ENCODE measurements around the gene TUBA1C. TPM values are rescaled to one million over a fixed set of nuclear protein-coding genes. Genes with fewer than 3 reads are reported as not detected.

Gene TUBA1C
- total and polyA plus RNA-seq, 2 of the 8 experiments (the other 6 are each of a cell fraction or from before 2014, with no cell fraction given), result 504 to 3,101 TPM

DNA sequence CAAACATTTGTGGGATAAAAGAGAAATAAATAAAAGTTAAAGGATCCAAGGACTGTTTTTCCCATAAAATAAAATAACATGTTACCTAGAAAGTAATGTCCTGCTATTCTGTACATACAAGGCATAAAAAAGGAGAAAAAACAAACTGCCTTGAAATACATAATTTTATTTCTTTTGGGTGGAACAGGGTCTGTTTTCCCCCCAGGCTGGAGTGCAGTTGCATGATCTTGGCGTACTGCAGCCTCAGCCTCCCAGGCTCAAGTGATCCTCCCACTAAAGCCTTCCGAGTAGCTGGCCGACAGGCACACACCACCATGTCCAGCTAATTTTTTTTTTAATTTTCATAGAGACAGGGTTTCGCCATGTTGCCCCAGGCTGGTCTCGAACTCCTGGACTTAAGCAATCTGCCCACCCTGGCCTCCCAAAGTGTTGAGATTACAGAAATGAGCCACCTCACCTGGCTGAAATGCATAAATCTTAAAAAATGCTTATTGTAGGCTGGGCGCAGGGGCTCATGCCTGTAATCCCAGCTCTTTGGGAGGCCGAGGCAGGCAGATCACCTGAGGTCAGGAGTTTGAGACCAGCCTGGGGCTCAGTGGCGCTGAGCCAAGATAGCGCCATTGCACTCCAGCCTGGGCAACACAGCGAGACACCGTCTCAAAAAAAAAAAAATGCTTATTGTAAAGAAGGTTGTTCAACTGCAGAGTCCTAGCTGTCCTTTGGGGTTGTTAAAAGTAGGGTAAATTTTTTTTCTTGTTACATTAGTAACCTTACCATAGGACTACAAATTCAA lies 4.1 kb upstream of the TUBA1C start:
- Histone ChIP-seq H3K4ac (replicated peaks; ENCODE audit: insufficient read length, low read depth, low read length) (no peak overlapping the region), H3K14ac (ENCODE audit: insufficient read length) (no peak overlapping the region), H2BK120ac (replicated peaks; ENCODE audit: low read depth, low read length) (no peak overlapping the region), H3K56ac (replicated peaks; ENCODE audit: insufficient read length, low read depth, low read length) (no peak overlapping the region), H4K91ac (replicated peaks; ENCODE audit: insufficient read length, low read length) (no peak overlapping the region), H3K27me3 (replicated peaks in 1 of 4; ENCODE audit: control insufficient read depth in 3 of 4, extremely low read depth in 1 of 4, insufficient read depth in 3 of 4, low read length in 3 of 4) (no peaks in the 10 kb centered on the region), H2BK5ac (ENCODE audit: low read depth, low read length) (no peak overlapping the region), H2AFZ (ENCODE audit: low read length) (no peak overlapping the region), H3K4me1 (replicated peaks in 1 of 4; ENCODE audit: control insufficient read depth in 3 of 4, insufficient read depth in 4 of 4, low read length in 3 of 4) (no peaks in the 10 kb centered on the region), H2AK5ac (ENCODE audit: low read depth, low read length) (no peak overlapping the region), H3K9me3 (ENCODE audit: insufficient read depth in 2 of 2, low read depth in 1 of 2, low read length in 1 of 2) (no peaks in the 10 kb centered on the region), H3K27ac (ENCODE audit: low read depth, low read length) (no peak overlapping the region), H3K79me2 (ENCODE audit: control insufficient read depth in 1 of 2, insufficient read depth in 2 of 2, low read length in 2 of 2) (peaks cover 0 to 6% of the 10 kb centered on the region in 2 experiments; a peak in 2 of 4 replicates), H2BK12ac (ENCODE audit: low read depth, low read length) (no peak overlapping the region), H4K20me1 (replicated peaks in 1 of 2; ENCODE audit: control insufficient read depth in 1 of 2, insufficient read depth in 2 of 2, low read length in 2 of 2) (no peaks in the 10 kb centered on the region), H4K5ac (ENCODE audit: insufficient read length, low read depth, low read length) (no peak overlapping the region), H3K9ac (replicated peaks in 1 of 4; ENCODE audit: extremely low read depth in 1 of 4, low read depth in 3 of 4, low read length in 3 of 4) (no peak overlapping the region), H3K18ac (ENCODE audit: extremely low read depth, low read length) (no peak overlapping the region), H3K4me2 (ENCODE audit: insufficient read depth in 1 of 2, low read depth in 2 of 2, low read length in 2 of 2) (no peak overlapping the region), H3K79me1 (ENCODE audit: low read depth, low read length) (0 out of 2 replicates have a peak, but pooled peaks cover 2% of the 10 kb centered on the region), H3K23ac (ENCODE audit: insufficient read length) (no peak overlapping the region), H2BK20ac (ENCODE audit: low read length) (no peak overlapping the region), H2BK15ac (ENCODE audit: low read length) (no peak overlapping the region), H4K8ac (ENCODE audit: extremely low read depth, insufficient read depth, low read length) (no peak overlapping the region), H3K4me3 (ENCODE audit: extremely low read depth in 1 of 4, insufficient read depth in 2 of 4, low read depth in 3 of 4, low read length in 4 of 4) (no peak overlapping the region), H3K36me3 (ENCODE audit: control insufficient read depth in 2 of 4, insufficient read depth in 4 of 4, low read length in 3 of 4) (no peaks in the 10 kb centered on the region), H3K23me2 (ENCODE audit: low read depth, low read length) (peaks cover 4% of the 10 kb centered on the region; the same call in 1 of the 2 replicates)
- no peak for FAIRE-seq
- ChIA-PET CTCF (ENCODE audit: partially characterized antibody) (interaction anchor here (1.0 to 1.4 kb wide), 5 partner anchors 10 to 293 kb away, joined by 3 to 5 read pairs (median 4); no protein-coding TSS in a partner anchor), POLR2A (ENCODE audit: partially characterized antibody) (interaction anchor here (0.7 to 1.3 kb wide), 5 partner anchors 14 to 130 kb away, joined by 3 to 10 read pairs (median 3); partner anchors contain the start of gene TUBA1B)
- WGBS, 2 experiments (ENCODE audit: extremely low coverage in 1 of 2, insufficient coverage in 1 of 2, insufficient read length in 1 of 2, insufficient replicate concordance in 2 of 2, low coverage in 1 of 2, low lambda C conversion rate in 2 of 2, missing lambda C conversion rate in 1 of 2), result 89% methylated on average over 11 of the region's 11 CpGs; no CpG with 5 or more reads in 1 of the 2 experiments
- TF ChIP-seq FOSL1 (IDR thresholded peaks at IDR 0.05; ENCODE audit: insufficient read depth, low read depth, low read length) (no peak), KDM5A (IDR thresholded peaks at IDR 0.05; ENCODE audit: low read length) (no peak), SIRT6 (IDR thresholded peaks at IDR 0.05; ENCODE audit: low read length) (no peak), SIN3A (conservative IDR thresholded peaks at IDR 0.05 in 1 of 2, IDR thresholded peaks at IDR 0.05 in 1 of 2; ENCODE audit: low read depth in 1 of 2, low read length in 2 of 2) (no peak), BACH1 (IDR thresholded peaks at IDR 0.05; ENCODE audit: low read length) (no peak), NRF1 (IDR thresholded peaks at IDR 0.05; ENCODE audit: low read depth, low read length) (no peak)
- DNase-seq (ENCODE audit: low read depth in 1 of 2, low spot score in 2 of 2), result no peak

Measured in H1 (cell line).